HL-60 (cell line): ENCODE measurements around the gene LDLRAD3.

Experiments
- DNase-seq, 2 experiments: peaks; one replicate each; pipeline ENCODE4 v3.0.0-alpha.2; 2010 to 2020; ENCODE audit warnings: low read depth in 1 of 2, low spot score in 1 of 2
- H3K27ac ChIP-seq: fragments of 250-450 bp; sonication (Bioruptor Pico); replicated peaks from 2 replicates; pipeline ENCODE4 v1.5.1; 2020; ENCODE audit warnings: mild to moderate bottlenecking, moderate library complexity
- H3K27me3 ChIP-seq: fragments of 250-450 bp; sonication (Bioruptor Pico); 2 replicates; pipeline ENCODE4 v1.5.1; 2021; ENCODE audit warnings: mild to moderate bottlenecking, moderate library complexity; ENCODE audit not compliant: insufficient read depth, poor library complexity, severe bottlenecking
- H3K4me3 ChIP-seq: replicated peaks from 2 replicates; pipeline ENCODE4 v1.5.1; 2011; ENCODE audit warnings: mild to moderate bottlenecking, control low read depth, low read length; ENCODE audit not compliant: insufficient read depth
- GABPA ChIP-seq: IDR thresholded peaks from 2 replicates; pipeline ENCODE4 v1.6.1; 2012; ENCODE audit warnings: low read depth
- POLR2AphosphoS5 ChIP-seq: IDR thresholded peaks from 2 replicates; pipeline ENCODE4 v1.6.1; 2012; ENCODE audit warnings: low read depth
- SPI1 ChIP-seq: IDR thresholded peaks from 2 replicates; pipeline ENCODE4 v1.6.1; 2012; ENCODE audit warnings: low read depth, mild to moderate bottlenecking, borderline replicate concordance
- TF ChIP-seq, protein P1 (sequence below): IDR thresholded peaks from one replicate; pipeline ENCODE4 v1.5.1; 2011; ENCODE audit warnings: low read length, control low read depth, inconsistent platforms; ENCODE audit not compliant: insufficient read depth
- TF ChIP-seq, protein P2 (sequence below): IDR thresholded peaks from 2 replicates; pipeline ENCODE4 v1.6.1; 2012; ENCODE audit warnings: low read depth; ENCODE audit not compliant: insufficient replicate concordance

LDLRAD3 gene

DNA sequence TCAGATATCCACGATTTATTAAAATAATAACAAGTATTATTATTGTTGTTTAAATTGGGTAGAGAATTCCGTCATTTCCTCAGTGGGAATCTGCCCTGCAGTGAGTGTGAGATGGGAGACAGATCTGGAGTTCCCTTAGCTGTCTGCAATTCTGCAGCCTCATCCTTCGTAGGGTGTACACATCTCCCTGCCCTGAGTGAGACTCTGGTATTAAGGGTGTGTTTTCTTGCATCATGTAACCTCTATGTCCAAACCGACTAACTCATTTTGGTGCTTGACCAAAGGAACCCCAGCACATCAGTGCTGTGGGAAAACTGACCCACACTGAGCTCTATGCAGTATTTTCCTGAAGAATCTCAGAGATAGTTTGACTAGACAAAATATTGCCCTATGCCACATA is 157.6 kb downstream of the LDLRAD3 start:
- Histone ChIP-seq H3K27ac (no peak overlapping the region), H3K27me3 (no peaks in the 10 kb centered on the region), H3K4me3 (no peak overlapping the region)
- no peak for DNase-seq
- no peak for TF ChIP-seq SPI1
- TF ChIP-seq, protein P1, sequence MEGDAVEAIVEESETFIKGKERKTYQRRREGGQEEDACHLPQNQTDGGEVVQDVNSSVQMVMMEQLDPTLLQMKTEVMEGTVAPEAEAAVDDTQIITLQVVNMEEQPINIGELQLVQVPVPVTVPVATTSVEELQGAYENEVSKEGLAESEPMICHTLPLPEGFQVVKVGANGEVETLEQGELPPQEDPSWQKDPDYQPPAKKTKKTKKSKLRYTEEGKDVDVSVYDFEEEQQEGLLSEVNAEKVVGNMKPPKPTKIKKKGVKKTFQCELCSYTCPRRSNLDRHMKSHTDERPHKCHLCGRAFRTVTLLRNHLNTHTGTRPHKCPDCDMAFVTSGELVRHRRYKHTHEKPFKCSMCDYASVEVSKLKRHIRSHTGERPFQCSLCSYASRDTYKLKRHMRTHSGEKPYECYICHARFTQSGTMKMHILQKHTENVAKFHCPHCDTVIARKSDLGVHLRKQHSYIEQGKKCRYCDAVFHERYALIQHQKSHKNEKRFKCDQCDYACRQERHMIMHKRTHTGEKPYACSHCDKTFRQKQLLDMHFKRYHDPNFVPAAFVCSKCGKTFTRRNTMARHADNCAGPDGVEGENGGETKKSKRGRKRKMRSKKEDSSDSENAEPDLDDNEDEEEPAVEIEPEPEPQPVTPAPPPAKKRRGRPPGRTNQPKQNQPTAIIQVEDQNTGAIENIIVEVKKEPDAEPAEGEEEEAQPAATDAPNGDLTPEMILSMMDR: no peak
- TF ChIP-seq GABPA: no peak
- TF ChIP-seq, protein P2, sequence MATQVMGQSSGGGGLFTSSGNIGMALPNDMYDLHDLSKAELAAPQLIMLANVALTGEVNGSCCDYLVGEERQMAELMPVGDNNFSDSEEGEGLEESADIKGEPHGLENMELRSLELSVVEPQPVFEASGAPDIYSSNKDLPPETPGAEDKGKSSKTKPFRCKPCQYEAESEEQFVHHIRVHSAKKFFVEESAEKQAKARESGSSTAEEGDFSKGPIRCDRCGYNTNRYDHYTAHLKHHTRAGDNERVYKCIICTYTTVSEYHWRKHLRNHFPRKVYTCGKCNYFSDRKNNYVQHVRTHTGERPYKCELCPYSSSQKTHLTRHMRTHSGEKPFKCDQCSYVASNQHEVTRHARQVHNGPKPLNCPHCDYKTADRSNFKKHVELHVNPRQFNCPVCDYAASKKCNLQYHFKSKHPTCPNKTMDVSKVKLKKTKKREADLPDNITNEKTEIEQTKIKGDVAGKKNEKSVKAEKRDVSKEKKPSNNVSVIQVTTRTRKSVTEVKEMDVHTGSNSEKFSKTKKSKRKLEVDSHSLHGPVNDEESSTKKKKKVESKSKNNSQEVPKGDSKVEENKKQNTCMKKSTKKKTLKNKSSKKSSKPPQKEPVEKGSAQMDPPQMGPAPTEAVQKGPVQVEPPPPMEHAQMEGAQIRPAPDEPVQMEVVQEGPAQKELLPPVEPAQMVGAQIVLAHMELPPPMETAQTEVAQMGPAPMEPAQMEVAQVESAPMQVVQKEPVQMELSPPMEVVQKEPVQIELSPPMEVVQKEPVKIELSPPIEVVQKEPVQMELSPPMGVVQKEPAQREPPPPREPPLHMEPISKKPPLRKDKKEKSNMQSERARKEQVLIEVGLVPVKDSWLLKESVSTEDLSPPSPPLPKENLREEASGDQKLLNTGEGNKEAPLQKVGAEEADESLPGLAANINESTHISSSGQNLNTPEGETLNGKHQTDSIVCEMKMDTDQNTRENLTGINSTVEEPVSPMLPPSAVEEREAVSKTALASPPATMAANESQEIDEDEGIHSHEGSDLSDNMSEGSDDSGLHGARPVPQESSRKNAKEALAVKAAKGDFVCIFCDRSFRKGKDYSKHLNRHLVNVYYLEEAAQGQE: no peak
- no peak for TF ChIP-seq POLR2AphosphoS5

GRCh38 chr11:36102868-36103267 is 159.0 kb downstream of the LDLRAD3 start:
- no peak for DNase-seq
- no peak for TF ChIP-seq SPI1
- TF ChIP-seq GABPA: no peak
- TF ChIP-seq, protein P2: no peak
- Histone ChIP-seq H3K27me3 (no peaks in the 10 kb centered on the region), H3K27ac (no peak overlapping the region), H3K4me3 (no peak overlapping the region)

DNA sequence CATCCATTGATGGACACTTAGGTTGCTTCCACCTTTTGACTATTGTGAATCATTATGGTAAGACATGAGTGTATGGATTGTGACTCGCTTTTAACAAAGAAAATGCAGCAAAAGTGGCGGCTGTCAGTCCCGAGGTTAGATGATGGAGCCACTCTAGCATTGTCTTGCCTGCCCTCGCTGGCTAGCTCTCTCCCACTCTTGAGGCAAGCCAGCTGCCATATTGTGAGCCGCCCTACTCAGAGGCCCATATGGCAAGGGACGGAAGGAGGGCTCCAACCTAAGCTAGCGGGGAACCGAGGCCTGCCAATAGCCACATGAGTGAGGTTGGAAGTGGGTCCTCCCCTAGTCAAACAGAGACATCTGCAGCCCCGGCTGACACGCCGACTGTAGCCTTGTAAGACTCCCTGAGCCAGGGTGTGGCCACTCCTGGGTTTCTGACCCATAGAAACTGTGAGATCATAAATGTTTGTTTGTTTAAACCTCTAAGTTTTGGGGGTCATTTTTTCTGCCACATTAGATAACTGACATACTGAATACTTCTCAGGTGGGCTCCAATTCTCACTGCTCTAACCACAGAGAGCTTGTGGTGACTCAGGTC is 160.2 kb downstream of the LDLRAD3 start:
- Histone ChIP-seq H3K4me3 (no peak overlapping the region), H3K27me3 (no peaks in the 10 kb centered on the region), H3K27ac (no peak overlapping the region)

More for the DNA sequence above, 160.2 kb downstream of the LDLRAD3 start:
- DNase-seq: no peak
- TF ChIP-seq GABPA: no peak
- TF ChIP-seq, protein P2: no peak
- TF ChIP-seq SPI1: no peak
- no peak for TF ChIP-seq POLR2AphosphoS5
- TF ChIP-seq, protein P1: no peak
